Measurements from ENCODE around the gene ATIC.

ATIC gene

DNA sequence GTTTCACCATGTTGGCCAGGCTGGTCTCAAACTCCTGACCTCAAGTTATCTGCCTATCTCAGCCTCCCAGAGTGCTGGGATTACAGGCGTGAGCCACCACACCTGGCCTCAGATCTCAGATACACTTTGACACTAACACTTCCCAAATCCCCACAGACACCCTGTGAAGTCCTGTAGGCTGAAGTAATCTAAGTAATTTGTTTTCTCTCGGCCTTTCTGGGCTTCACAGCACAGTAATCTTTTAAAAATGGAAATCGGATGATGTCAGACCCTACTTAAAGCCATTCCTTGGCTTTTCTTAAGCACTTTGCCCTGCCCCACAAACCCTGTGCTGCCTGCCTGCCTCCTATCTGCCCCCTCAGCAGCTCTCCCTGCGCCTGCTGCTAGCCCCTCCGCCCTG lies 16.2 kb downstream of the ATIC start:
- TF ChIP-seq CTCF (IDR thresholded peaks at IDR 0.05) = no peak
- H3K79me2 ChIP-seq = no peaks in the 10 kb centered on the region

GRCh38 chr2:215332872-215333595 lies 21.2 kb downstream of the ATIC start:
- TF ChIP-seq CTCF (IDR thresholded peaks at IDR 0.05) = no peak
- Histone ChIP-seq H3K4me1 (no peaks in the 10 kb centered on the region), H2AFZ (no peak overlapping the region), H3K27me3 (ENCODE audit: control insufficient read depth, insufficient read depth, low read length) (no peaks in the 10 kb centered on the region), H3K4me3 (ENCODE audit: low read depth, low read length) (no peak overlapping the region), H3K4me2 (ENCODE audit: low read length) (no peak overlapping the region), H3K79me2 (no peaks in the 10 kb centered on the region), H3K9ac (no peak overlapping the region), H3K9me3 (ENCODE audit: control insufficient read depth, low read length) (no peaks in the 10 kb centered on the region), H3K27ac (no peak overlapping the region), H3K36me3 (ENCODE audit: control insufficient read depth, insufficient read depth, low read length) (no peaks in the 10 kb centered on the region)

More for the DNA sequence above, 16.2 kb downstream of the ATIC start:
- no peak overlapping the region for H3K4me2 ChIP-seq (ENCODE audit: low read length)
- no peaks in the 10 kb centered on the region for H3K4me1 ChIP-seq
- no peaks in the 10 kb centered on the region for H3K36me3 ChIP-seq (ENCODE audit: control insufficient read depth, insufficient read depth, low read length)
- no peak overlapping the region for H2AFZ ChIP-seq
- H3K9ac ChIP-seq = no peak overlapping the region
- no peak overlapping the region for H3K4me3 ChIP-seq (ENCODE audit: low read depth, low read length)
- no peaks in the 10 kb centered on the region for H3K9me3 ChIP-seq (ENCODE audit: control insufficient read depth, low read length)
- no peaks in the 10 kb centered on the region for H3K27me3 ChIP-seq (ENCODE audit: control insufficient read depth, insufficient read depth, low read length)
- H3K27ac ChIP-seq = no peak overlapping the region

GRCh38 chr2:215338883-215339679 lies 27.2 kb downstream of the ATIC start:
- no peak overlapping the region for H3K4me3 ChIP-seq (ENCODE audit: low read depth, low read length)
- no peak overlapping the region for H3K9ac ChIP-seq
- H3K4me1 ChIP-seq = no peaks in the 10 kb centered on the region
- no peaks in the 10 kb centered on the region for H3K36me3 ChIP-seq (ENCODE audit: control insufficient read depth, insufficient read depth, low read length)
- H3K79me2 ChIP-seq = no peaks in the 10 kb centered on the region
- H3K4me2 ChIP-seq (ENCODE audit: low read length) = no peak overlapping the region
- no peak for TF ChIP-seq CTCF (IDR thresholded peaks at IDR 0.05)
- H2AFZ ChIP-seq = no peak overlapping the region
- H3K27me3 ChIP-seq (ENCODE audit: control insufficient read depth, insufficient read depth, low read length) = no peaks in the 10 kb centered on the region
- no peaks in the 10 kb centered on the region for H3K9me3 ChIP-seq (ENCODE audit: control insufficient read depth, low read length)
- H3K27ac ChIP-seq = no peak overlapping the region

DNA sequence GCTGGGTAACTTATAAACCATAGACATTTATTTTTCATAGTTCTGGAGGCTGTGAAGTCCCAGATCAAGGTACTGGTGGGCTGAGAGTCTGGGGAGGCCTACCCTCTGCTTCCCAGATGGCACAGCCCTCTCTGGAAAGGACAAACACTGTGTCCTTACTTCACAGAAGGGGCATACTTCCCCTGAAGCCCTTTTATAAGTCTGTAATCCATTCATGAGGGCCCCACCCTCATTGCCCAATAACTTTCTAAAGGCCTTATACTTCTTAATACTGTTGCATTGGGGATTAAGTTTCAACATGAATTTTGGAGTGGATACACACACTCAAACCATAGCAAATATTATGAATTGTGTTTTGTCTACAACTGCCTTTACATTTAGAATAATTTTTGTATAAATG lies 36.0 kb downstream of the ATIC start:
- H3K4me3 ChIP-seq (ENCODE audit: low read depth, low read length) = no peak overlapping the region
- H3K79me2 ChIP-seq = no peaks in the 10 kb centered on the region
- H3K4me2 ChIP-seq (ENCODE audit: low read length) = no peak overlapping the region
- H2AFZ ChIP-seq = no peak overlapping the region
- no peak for TF ChIP-seq CTCF (IDR thresholded peaks at IDR 0.05)
- no peak overlapping the region for H3K9ac ChIP-seq
- H3K9me3 ChIP-seq (ENCODE audit: control insufficient read depth, low read length) = no peaks in the 10 kb centered on the region
- H3K4me1 ChIP-seq = no peaks in the 10 kb centered on the region
- H3K27me3 ChIP-seq (ENCODE audit: control insufficient read depth, insufficient read depth, low read length) = no peaks in the 10 kb centered on the region
- no peaks in the 10 kb centered on the region for H3K36me3 ChIP-seq (ENCODE audit: control insufficient read depth, insufficient read depth, low read length)
- no peak overlapping the region for H3K27ac ChIP-seq
